ENCODE measurements around the gene EPHA4.

- TF ChIP-seq, protein P1, sequence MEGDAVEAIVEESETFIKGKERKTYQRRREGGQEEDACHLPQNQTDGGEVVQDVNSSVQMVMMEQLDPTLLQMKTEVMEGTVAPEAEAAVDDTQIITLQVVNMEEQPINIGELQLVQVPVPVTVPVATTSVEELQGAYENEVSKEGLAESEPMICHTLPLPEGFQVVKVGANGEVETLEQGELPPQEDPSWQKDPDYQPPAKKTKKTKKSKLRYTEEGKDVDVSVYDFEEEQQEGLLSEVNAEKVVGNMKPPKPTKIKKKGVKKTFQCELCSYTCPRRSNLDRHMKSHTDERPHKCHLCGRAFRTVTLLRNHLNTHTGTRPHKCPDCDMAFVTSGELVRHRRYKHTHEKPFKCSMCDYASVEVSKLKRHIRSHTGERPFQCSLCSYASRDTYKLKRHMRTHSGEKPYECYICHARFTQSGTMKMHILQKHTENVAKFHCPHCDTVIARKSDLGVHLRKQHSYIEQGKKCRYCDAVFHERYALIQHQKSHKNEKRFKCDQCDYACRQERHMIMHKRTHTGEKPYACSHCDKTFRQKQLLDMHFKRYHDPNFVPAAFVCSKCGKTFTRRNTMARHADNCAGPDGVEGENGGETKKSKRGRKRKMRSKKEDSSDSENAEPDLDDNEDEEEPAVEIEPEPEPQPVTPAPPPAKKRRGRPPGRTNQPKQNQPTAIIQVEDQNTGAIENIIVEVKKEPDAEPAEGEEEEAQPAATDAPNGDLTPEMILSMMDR (IDR thresholded peaks at IDR 0.05; ENCODE audit: low read length) = no peak
- TF ChIP-seq EZH2 (optimal IDR thresholded peaks at IDR 0.05; ENCODE audit: low read depth, low read length) = no peak
Measured at GRCh38 chr2:221502270-221503010, 69.7 kb downstream of the EPHA4 start.
